IMR-90 (cell line): ENCODE data around the gene PCYOX1L. TPM values are rescaled to one million over a fixed set of nuclear protein-coding genes. Genes with fewer than 3 reads are reported as not detected.

Experiments used
- ATAC-seq: fragments of 200-7000 bp; cut with Tn5 transposase; 2 replicates; pipeline ENCODE4 v1.9.1; 2020; ENCODE audit warnings: low read depth, mild to moderate bottlenecking, moderate library complexity
- BruUV-seq: library from RNA; stranded (reverse); fragments of 400-500 nt; replicated peaks from 2 replicates; lab custom pipeline; 2021; lab: Mats Ljungman, UMichigan
- CTCF ChIA-PET: fragments of 300-600 bp; formaldehyde crosslinking; extraction: SDS; loops from one replicate; lab custom pipeline; 2021; ENCODE audit warnings: antibody characterized with exemption; lab: Yijun Ruan, JAX
- POLR2A ChIA-PET: fragments of 300-600 bp; sonication (Branson Sonifier 250); formaldehyde crosslinking; loops from one replicate; lab custom pipeline; 2022; ENCODE audit warnings: antibody characterized with exemption; ENCODE audit not compliant: unreplicated experiment; lab: Charles Lee
- DNase-seq: peaks from one replicate; pipeline ENCODE4 v3.0.0; 2013
- H2AFZ ChIP-seq: replicated peaks from 2 replicates; pipeline ENCODE3; 2013; ENCODE audit warnings: low read length, mild to moderate bottlenecking; ENCODE audit not compliant: poor library complexity
- H2AK5ac ChIP-seq: 2 replicates; pipeline ENCODE4 v1.6.1; 2013; ENCODE audit warnings: low read depth, low read length, inconsistent platforms
- H2AK9ac ChIP-seq: replicated peaks from 2 replicates; pipeline ENCODE3; 2013; ENCODE audit warnings: mild to moderate bottlenecking, low read depth, low read length, moderate library complexity; ENCODE audit not compliant: poor library complexity
- H2BK120ac ChIP-seq: 2 replicates; pipeline ENCODE4 v1.6.1; 2013; ENCODE audit warnings: low read depth, low read length, inconsistent platforms
- H2BK15ac ChIP-seq: 3 replicates; pipeline ENCODE4 v1.6.1; 2013; ENCODE audit warnings: low read depth, low read length, inconsistent platforms
- H2BK20ac ChIP-seq: 2 replicates; pipeline ENCODE4 v1.6.1; 2013; ENCODE audit warnings: low read depth, mild to moderate bottlenecking, inconsistent platforms, low read length, moderate library complexity
- H2BK5ac ChIP-seq: 2 replicates; pipeline ENCODE4 v1.6.1; 2013; ENCODE audit warnings: mild to moderate bottlenecking, low read depth, low read length, inconsistent platforms; ENCODE audit not compliant: poor library complexity, severe bottlenecking
- H3K14ac ChIP-seq: replicated peaks from 2 replicates; pipeline ENCODE4 v1.6.1; 2013; ENCODE audit warnings: low read depth, low read length, inconsistent platforms
- H3K18ac ChIP-seq: 2 replicates; pipeline ENCODE4 v1.6.1; 2013; ENCODE audit warnings: low read depth, low read length, control low read depth
- H3K23ac ChIP-seq: 2 replicates; pipeline ENCODE4 v1.6.1; 2013; ENCODE audit warnings: low read depth, low read length, inconsistent platforms
- H3K27ac ChIP-seq: 2 replicates; pipeline ENCODE4 v1.5.1; 2013; ENCODE audit warnings: mild to moderate bottlenecking, control low read depth, low read length; ENCODE audit not compliant: insufficient read depth
- H3K27me3 ChIP-seq: 2 replicates; pipeline ENCODE4 v1.6.1; 2013; ENCODE audit warnings: low read length; ENCODE audit not compliant: control insufficient read depth, insufficient read depth
- H3K36me3 ChIP-seq: 2 replicates; pipeline ENCODE4 v1.6.1; 2013; ENCODE audit warnings: low read length, mixed read lengths; ENCODE audit not compliant: control insufficient read depth, insufficient read depth
- H3K4ac ChIP-seq: 2 replicates; pipeline ENCODE4 v1.6.1; 2013; ENCODE audit warnings: low read depth, low read length, inconsistent platforms
- H3K4me1 ChIP-seq: 2 replicates; pipeline ENCODE4 v1.6.1; 2013; ENCODE audit warnings: low read length, mixed read lengths; ENCODE audit not compliant: control insufficient read depth, insufficient read depth
- H3K4me2 ChIP-seq: 2 replicates; pipeline ENCODE4 v1.6.1; 2013; ENCODE audit warnings: low read depth, mild to moderate bottlenecking, control low read depth, low read length, moderate library complexity
- H3K4me3 ChIP-seq: 2 replicates; pipeline ENCODE4 v1.5.1; 2013; ENCODE audit warnings: low read depth, mild to moderate bottlenecking, control low read depth, low read length, moderate library complexity; ENCODE audit not compliant: insufficient read depth
- H3K56ac ChIP-seq: 2 replicates; pipeline ENCODE4 v1.6.1; 2013; ENCODE audit warnings: low read length, inconsistent platforms; ENCODE audit not compliant: insufficient read depth; ENCODE audit errors: extremely low read depth
- H3K79me1 ChIP-seq, 2 experiments: 2 replicates each; pipeline ENCODE4 v1.6.1; 2013; ENCODE audit warnings: low read length in 2 of 2, inconsistent platforms in 1 of 2, low read depth in 1 of 2
- H3K9ac ChIP-seq: 2 replicates; pipeline ENCODE4 v1.6.1; 2013; ENCODE audit warnings: low read depth, low read length, control low read depth
- H3K9me1 ChIP-seq: 2 replicates; pipeline ENCODE4 v1.6.1; 2013; ENCODE audit warnings: low read length, inconsistent platforms; ENCODE audit not compliant: insufficient read depth
- H3K9me3 ChIP-seq: 2 replicates; pipeline ENCODE4 v1.6.1; 2013; ENCODE audit warnings: low read length; ENCODE audit not compliant: control insufficient read depth, insufficient read depth
- H4K20me1 ChIP-seq: 2 replicates; pipeline ENCODE4 v1.6.1; 2013; ENCODE audit warnings: low read length, inconsistent platforms; ENCODE audit not compliant: insufficient read depth
- H4K5ac ChIP-seq: 2 replicates; pipeline ENCODE4 v1.6.1; 2013; ENCODE audit warnings: mild to moderate bottlenecking, low read depth, low read length, control low read depth
- H4K8ac ChIP-seq, 2 experiments: 2 replicates each; pipeline ENCODE4 v1.6.1; 2013; ENCODE audit warnings: low read depth in 2 of 2, low read length in 2 of 2, control low read depth in 1 of 2, inconsistent platforms in 1 of 2
- H4K91ac ChIP-seq: 2 replicates; pipeline ENCODE4 v1.6.1; 2013; ENCODE audit warnings: low read depth, low read length, inconsistent platforms; ENCODE audit not compliant: insufficient read depth
- BHLHE40 ChIP-seq: fragments of 150-350 bp; IDR thresholded peaks from 2 replicates; pipeline ENCODE4 v1.6.1; 2016; ENCODE audit warnings: mild to moderate bottlenecking, low read depth, low read length
- MAZ ChIP-seq: IDR thresholded peaks from 2 replicates; pipeline ENCODE4 v1.6.1; 2012; ENCODE audit warnings: low read depth, mild to moderate bottlenecking, low read length, improper control_type of control experiment, moderate library complexity, borderline replicate concordance
- SMC3 ChIP-seq: fragments of 150-350 bp; IDR thresholded peaks from 2 replicates; pipeline ENCODE4 v1.6.1; 2016; ENCODE audit warnings: low read depth, mild to moderate bottlenecking, antibody characterized with exemption, low read length, moderate library complexity
- dilution Hi-C: fragments of 300-500 bp; cut with HindIII; formaldehyde crosslinking; loops from one replicate; pipeline ENCODE4 v1.14.3; 2018; ENCODE audit warnings: low sequenced_read_pairs; ENCODE audit not compliant: unreplicated experiment
- in situ Hi-C: fragments of 300-500 bp; cut with MboI; formaldehyde crosslinking; loops from 3 replicates; pipeline ENCODE4 v1.14.3; 2019; ENCODE audit warnings: low sequenced_read_pairs, inconsistent platforms, mixed read lengths
- intact Hi-C: fragments of 100-400 bp; cut with micrococcal nuclease; formaldehyde crosslinking; loops from 2 replicates; pipeline ENCODE4 v1.10.0; 2022
- polyA plus RNA-seq, 3 experiments: library from polyadenylated mRNA; depleted of rRNA; stranded (reverse); fragments of >200 nt; gene quantifications; 2 replicates each; pipeline ENCODE4 v1.2.3, GENCODE V29; 2012; ENCODE audit warnings: low replicate concordance in 1 of 3
- total RNA-seq: library from RNA; depleted of rRNA; stranded (reverse); fragments of >200 nt; gene quantifications from 2 replicates; pipeline ENCODE4 v1.2.3, GENCODE V29; 2012
- TF ChIP-seq, protein P1 (sequence below): conservative IDR thresholded peaks from 2 replicates; pipeline ENCODE4 v1.5.1; 2012; ENCODE audit warnings: mild to moderate bottlenecking, low read depth, low read length, improper control_type of control experiment

Gene PCYOX1L
- total and polyA plus RNA-seq, 2 of the 4 experiments (the other 2 are of a cell fraction): 7.0 to 14.3 TPM

DNA sequence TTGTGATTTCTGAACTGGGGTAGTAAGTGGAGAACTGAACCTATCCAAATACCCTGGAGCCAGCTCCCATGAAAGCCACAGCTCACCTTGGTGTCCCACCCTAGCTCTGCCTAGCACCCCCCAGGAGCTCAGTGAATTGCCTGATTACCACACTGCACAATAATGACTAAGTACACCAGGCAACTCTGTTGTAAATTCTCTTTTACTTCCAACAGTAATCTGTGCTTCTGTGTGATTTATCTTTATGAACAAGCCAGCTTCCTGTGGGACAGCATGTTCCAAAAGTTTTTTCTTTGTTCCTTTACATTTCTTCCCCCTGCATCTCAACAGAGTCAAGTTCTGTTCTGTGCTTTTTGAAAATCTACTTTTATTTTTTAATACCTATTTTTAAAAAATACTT lies 34.6 kb upstream of the PCYOX1L start:
- H2BK120ac ChIP-seq: no peak overlapping the region; the same call in 1 of the 2 replicates
- no peak overlapping the region for H3K4ac ChIP-seq
- H3K4me2 ChIP-seq: no peak overlapping the region
- no peak overlapping the region for H2AK9ac ChIP-seq
- peaks cover 16% of the 10 kb centered on the region for H3K9me1 ChIP-seq
- TF ChIP-seq SMC3 (no peak), BHLHE40 (no peak), MAZ (no peak)
- TF ChIP-seq, protein P1, sequence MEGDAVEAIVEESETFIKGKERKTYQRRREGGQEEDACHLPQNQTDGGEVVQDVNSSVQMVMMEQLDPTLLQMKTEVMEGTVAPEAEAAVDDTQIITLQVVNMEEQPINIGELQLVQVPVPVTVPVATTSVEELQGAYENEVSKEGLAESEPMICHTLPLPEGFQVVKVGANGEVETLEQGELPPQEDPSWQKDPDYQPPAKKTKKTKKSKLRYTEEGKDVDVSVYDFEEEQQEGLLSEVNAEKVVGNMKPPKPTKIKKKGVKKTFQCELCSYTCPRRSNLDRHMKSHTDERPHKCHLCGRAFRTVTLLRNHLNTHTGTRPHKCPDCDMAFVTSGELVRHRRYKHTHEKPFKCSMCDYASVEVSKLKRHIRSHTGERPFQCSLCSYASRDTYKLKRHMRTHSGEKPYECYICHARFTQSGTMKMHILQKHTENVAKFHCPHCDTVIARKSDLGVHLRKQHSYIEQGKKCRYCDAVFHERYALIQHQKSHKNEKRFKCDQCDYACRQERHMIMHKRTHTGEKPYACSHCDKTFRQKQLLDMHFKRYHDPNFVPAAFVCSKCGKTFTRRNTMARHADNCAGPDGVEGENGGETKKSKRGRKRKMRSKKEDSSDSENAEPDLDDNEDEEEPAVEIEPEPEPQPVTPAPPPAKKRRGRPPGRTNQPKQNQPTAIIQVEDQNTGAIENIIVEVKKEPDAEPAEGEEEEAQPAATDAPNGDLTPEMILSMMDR: no peak
- in situ Hi-C loops (no loop called here), dilution Hi-C loops (no loop called here), intact Hi-C loops (no loop called here)
- H3K9ac ChIP-seq: no peak overlapping the region
- H3K27me3 ChIP-seq: no peaks in the 10 kb centered on the region
- H2BK15ac ChIP-seq: no peak overlapping the region
- BruUV-seq: no TSS peak
- H3K79me1 ChIP-seq: no peaks in the 10 kb centered on the region
- H4K20me1 ChIP-seq: no peaks in the 10 kb centered on the region
- H3K14ac ChIP-seq: no peak overlapping the region
- ChIA-PET POLR2A (interaction anchor here (0.6 kb wide), 1 partner anchor 21 kb away, joined by 4 read pairs; no protein-coding TSS in a partner anchor), CTCF (interaction anchor here (0.8 to 1.6 kb wide), 3 partner anchors 15 to 48 kb away, joined by 3 to 4 read pairs (median 3); no protein-coding TSS in a partner anchor)
- 0 out of 2 replicates have a peak overlapping the region, but pooled peaks have one; percentile 16 for H3K18ac ChIP-seq
- H4K91ac ChIP-seq: no peak overlapping the region
- no peak overlapping the region for H3K27ac ChIP-seq
- H4K5ac ChIP-seq: peak overlapping the region; percentile 53; the same call in 1 of the 2 replicates
- no peak overlapping the region for H2BK20ac ChIP-seq
- H2AK5ac ChIP-seq: no peak overlapping the region
- no peak overlapping the region for H3K4me3 ChIP-seq
- no peak overlapping the region for H3K23ac ChIP-seq
- H3K9me3 ChIP-seq: no peaks in the 10 kb centered on the region
- no peak overlapping the region for H2BK5ac ChIP-seq
- DNase-seq (peak; percentile 30), ATAC-seq (peak; percentile 15; the same call in 1 of the 2 replicates)
- H3K4me1 ChIP-seq: peaks cover 11% of the 10 kb centered on the region
- H3K36me3 ChIP-seq: no peaks in the 10 kb centered on the region
- peak overlapping the region in 1 of 2 experiments; percentile 35; a peak in 1 of 4 replicates for H4K8ac ChIP-seq
- no peak overlapping the region for H2AFZ ChIP-seq
- no peak overlapping the region for H3K56ac ChIP-seq
